ENCODE measurements around the gene TENM4.

- TF ChIP-seq, protein P1, sequence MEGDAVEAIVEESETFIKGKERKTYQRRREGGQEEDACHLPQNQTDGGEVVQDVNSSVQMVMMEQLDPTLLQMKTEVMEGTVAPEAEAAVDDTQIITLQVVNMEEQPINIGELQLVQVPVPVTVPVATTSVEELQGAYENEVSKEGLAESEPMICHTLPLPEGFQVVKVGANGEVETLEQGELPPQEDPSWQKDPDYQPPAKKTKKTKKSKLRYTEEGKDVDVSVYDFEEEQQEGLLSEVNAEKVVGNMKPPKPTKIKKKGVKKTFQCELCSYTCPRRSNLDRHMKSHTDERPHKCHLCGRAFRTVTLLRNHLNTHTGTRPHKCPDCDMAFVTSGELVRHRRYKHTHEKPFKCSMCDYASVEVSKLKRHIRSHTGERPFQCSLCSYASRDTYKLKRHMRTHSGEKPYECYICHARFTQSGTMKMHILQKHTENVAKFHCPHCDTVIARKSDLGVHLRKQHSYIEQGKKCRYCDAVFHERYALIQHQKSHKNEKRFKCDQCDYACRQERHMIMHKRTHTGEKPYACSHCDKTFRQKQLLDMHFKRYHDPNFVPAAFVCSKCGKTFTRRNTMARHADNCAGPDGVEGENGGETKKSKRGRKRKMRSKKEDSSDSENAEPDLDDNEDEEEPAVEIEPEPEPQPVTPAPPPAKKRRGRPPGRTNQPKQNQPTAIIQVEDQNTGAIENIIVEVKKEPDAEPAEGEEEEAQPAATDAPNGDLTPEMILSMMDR (IDR thresholded peaks at IDR 0.05) = no peak
- no peak for TF ChIP-seq POLR2A (IDR thresholded peaks at IDR 0.05)
Observed at GRCh38 chr11:78815831-78816230, 625.0 kb downstream of the TENM4 start.
